Mononuclear cell (primary cell): ENCODE measurements around the gene IMPDH2. TPM values are rescaled to one million over a fixed set of nuclear protein-coding genes. Genes with fewer than 3 reads are reported as not detected.

Experiments
- H3K27me3 ChIP-seq: 2 replicates; pipeline ENCODE4 v1.6.0; 2011; ENCODE audit warnings: low read length, control low read depth; ENCODE audit not compliant: insufficient read depth
- H3K4me1 ChIP-seq: 2 replicates; pipeline ENCODE4 v1.5.1; 2011; ENCODE audit warnings: mild to moderate bottlenecking, low read length, control low read depth; ENCODE audit not compliant: insufficient read depth
- H3K4me3 ChIP-seq: 2 replicates; pipeline ENCODE4 v1.5.1; 2011; ENCODE audit warnings: mild to moderate bottlenecking, low read length, moderate library complexity
- H3K9me3 ChIP-seq: 2 replicates; pipeline ENCODE4 v1.5.1; 2011; ENCODE audit warnings: low read depth, mild to moderate bottlenecking, control low read depth, low read length
- total RNA-seq: library from RNA; depleted of rRNA; stranded (reverse); fragments of >200 nt; gene quantifications from one replicate; pipeline ENCODE4 v1.2.3, GENCODE V29; 2012

IMPDH2 gene
- total RNA-seq = 81.5 TPM

GRCh38 chr3:49028673-49029562, at the start of gene IMPDH2:
Gene IMPDH2 (minus strand): TSS chr3:49029398. CDS start chr3:49029350, 48 bp downstream.
- H3K4me1 ChIP-seq = peaks cover 17% of the 10 kb centered on the region
- H3K27me3 ChIP-seq = no peaks in the 10 kb centered on the region
- peak within 1 kb of the TSS; percentile 57 for H3K4me3 ChIP-seq
- no peaks in the 10 kb centered on the region for H3K9me3 ChIP-seq

- H3K9me3 ChIP-seq = no peaks in the 10 kb centered on the region
- H3K4me1 ChIP-seq = peaks cover 3% of the 10 kb centered on the region
- H3K4me3 ChIP-seq = no peak overlapping the region
- H3K27me3 ChIP-seq = no peaks in the 10 kb centered on the region
These were observed 47.4 kb upstream of the IMPDH2 start for GRCh38 chr3:49076646-49077045.

- no peaks in the 10 kb centered on the region for H3K4me1 ChIP-seq
- no peak overlapping the region for H3K4me3 ChIP-seq
- no peaks in the 10 kb centered on the region for H3K27me3 ChIP-seq
- no peaks in the 10 kb centered on the region for H3K9me3 ChIP-seq
These were observed 46.9 kb upstream of the IMPDH2 start for GRCh38 chr3:49076116-49076515.

- H3K4me3 ChIP-seq = no peak overlapping the region
- no peaks in the 10 kb centered on the region for H3K27me3 ChIP-seq
- H3K9me3 ChIP-seq = no peaks in the 10 kb centered on the region
- H3K4me1 ChIP-seq = no peaks in the 10 kb centered on the region
These were observed 28.8 kb upstream of the IMPDH2 start for GRCh38 chr3:49058011-49058410.

GRCh38 chr3:49057268-49057667, 28.1 kb upstream of the IMPDH2 start:
- Histone ChIP-seq H3K9me3 (no peaks in the 10 kb centered on the region), H3K4me1 (no peaks in the 10 kb centered on the region), H3K27me3 (no peaks in the 10 kb centered on the region), H3K4me3 (no peak overlapping the region)

- Histone ChIP-seq H3K9me3 (no peaks in the 10 kb centered on the region), H3K4me3 (no peak overlapping the region), H3K27me3 (no peaks in the 10 kb centered on the region), H3K4me1 (no peaks in the 10 kb centered on the region)
These were observed 25.2 kb upstream of the IMPDH2 start for GRCh38 chr3:49054344-49054862.

- Histone ChIP-seq H3K27me3 (no peaks in the 10 kb centered on the region), H3K4me1 (no peaks in the 10 kb centered on the region), H3K9me3 (no peaks in the 10 kb centered on the region)
These were observed 24.3 kb upstream of the IMPDH2 start for GRCh38 chr3:49053543-49053942.

GRCh38 chr3:49035281-49035680, 6.1 kb upstream of the IMPDH2 start:
- Histone ChIP-seq H3K4me3 (no peak overlapping the region), H3K4me1 (peaks cover 10% of the 10 kb centered on the region), H3K27me3 (no peaks in the 10 kb centered on the region), H3K9me3 (no peaks in the 10 kb centered on the region)

More at GRCh38 chr3:49053543-49053942, 24.3 kb upstream of the IMPDH2 start:
- H3K4me3 ChIP-seq = no peak overlapping the region

- Histone ChIP-seq H3K4me3 (no peak overlapping the region), H3K27me3 (no peaks in the 10 kb centered on the region), H3K9me3 (no peaks in the 10 kb centered on the region), H3K4me1 (peaks cover 10% of the 10 kb centered on the region)
These were observed 5.5 kb upstream of the IMPDH2 start for GRCh38 chr3:49034650-49035049.

- Histone ChIP-seq H3K4me3 (no peak overlapping the region), H3K27me3 (no peaks in the 10 kb centered on the region), H3K4me1 (peaks cover 28% of the 10 kb centered on the region), H3K9me3 (no peaks in the 10 kb centered on the region)
These were observed 3.6 kb upstream of the IMPDH2 start for GRCh38 chr3:49032646-49033304.

- peaks cover 21% of the 10 kb centered on the region for H3K4me1 ChIP-seq
- no peak overlapping the region for H3K4me3 ChIP-seq
- no peaks in the 10 kb centered on the region for H3K9me3 ChIP-seq
- H3K27me3 ChIP-seq = no peaks in the 10 kb centered on the region
These were observed 1.1 kb upstream of the IMPDH2 start for GRCh38 chr3:49030321-49030720.

GRCh38 chr3:49029563-49029884, 326 bp upstream of the IMPDH2 start:
- no peaks in the 10 kb centered on the region for H3K9me3 ChIP-seq
- H3K4me3 ChIP-seq = peak overlapping the region; percentile 57

GRCh38 chr3:49028298-49028672, 913 bp downstream of the IMPDH2 start:
- H3K9me3 ChIP-seq = no peaks in the 10 kb centered on the region
- no peak overlapping the region for H3K4me3 ChIP-seq
- H3K4me1 ChIP-seq = peaks cover 21% of the 10 kb centered on the region
- no peaks in the 10 kb centered on the region for H3K27me3 ChIP-seq

More at GRCh38 chr3:49029563-49029884, 326 bp upstream of the IMPDH2 start:
- Histone ChIP-seq H3K4me1 (peaks cover 17% of the 10 kb centered on the region), H3K27me3 (no peaks in the 10 kb centered on the region)

GRCh38 chr3:49027634-49028033, 1.6 kb downstream of the IMPDH2 start:
- no peaks in the 10 kb centered on the region for H3K27me3 ChIP-seq
- peaks cover 28% of the 10 kb centered on the region for H3K4me1 ChIP-seq
- no peak overlapping the region for H3K4me3 ChIP-seq
- no peaks in the 10 kb centered on the region for H3K9me3 ChIP-seq

GRCh38 chr3:49026536-49026935, 2.7 kb downstream of the IMPDH2 start:
- Histone ChIP-seq H3K4me1 (peaks cover 31% of the 10 kb centered on the region), H3K9me3 (no peaks in the 10 kb centered on the region), H3K27me3 (no peaks in the 10 kb centered on the region), H3K4me3 (no peak overlapping the region)
